Erythroblast (primary cell): Measurements from ENCODE around the gene SLC26A5.

ENCODE experiments used
- GATA1 ChIP-seq: IDR thresholded peaks from 2 replicates; pipeline ENCODE4 v1.6.1; 2011; ENCODE audit warnings: low read depth, mild to moderate bottlenecking, control low read depth, low read length, moderate library complexity
- POLR2A ChIP-seq: IDR thresholded peaks from 2 replicates; pipeline ENCODE4 v1.6.1; 2011; ENCODE audit warnings: mild to moderate bottlenecking, low read length

GRCh38 chr7:103336761-103337160 is 109.2 kb downstream of the SLC26A5 start:
- TF ChIP-seq POLR2A (no peak), GATA1 (no peak)
